HL-60/S4 treated with phorbol 12-myristate 13-acetate at 8.2 ng/mL for 4 days and 3 days (cell line): ENCODE results near the gene CRIP2.

ENCODE experiments used
- in situ Hi-C: fragments of 300-500 bp; cut with MboI; formaldehyde crosslinking; loops from 2 replicates; pipeline ENCODE4 v1.15.0; 2022; ENCODE audit warnings: low sequenced_read_pairs

Gene CRIP2

DNA sequence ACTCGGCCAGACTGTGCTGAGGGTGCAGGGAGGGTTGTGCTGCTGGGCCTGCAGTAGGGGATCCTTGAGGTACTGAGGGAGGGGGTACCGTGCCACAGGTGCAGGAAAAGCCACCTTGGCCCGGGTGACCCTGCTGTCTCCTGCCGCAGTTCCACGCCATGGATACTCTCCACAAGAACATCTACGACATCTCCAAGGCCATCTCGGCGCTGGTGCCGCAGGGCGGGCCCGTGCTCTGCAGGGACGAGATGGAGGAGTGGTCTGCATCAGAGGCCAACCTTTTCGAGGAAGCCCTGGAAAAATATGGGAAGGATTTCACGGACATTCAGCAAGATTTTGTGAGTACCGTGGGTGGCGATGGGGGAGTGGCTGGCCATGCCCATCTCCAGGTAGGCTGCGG is 14.0 kb upstream of the CRIP2 start:
- in situ Hi-C loops, result no loop called here

DNA sequence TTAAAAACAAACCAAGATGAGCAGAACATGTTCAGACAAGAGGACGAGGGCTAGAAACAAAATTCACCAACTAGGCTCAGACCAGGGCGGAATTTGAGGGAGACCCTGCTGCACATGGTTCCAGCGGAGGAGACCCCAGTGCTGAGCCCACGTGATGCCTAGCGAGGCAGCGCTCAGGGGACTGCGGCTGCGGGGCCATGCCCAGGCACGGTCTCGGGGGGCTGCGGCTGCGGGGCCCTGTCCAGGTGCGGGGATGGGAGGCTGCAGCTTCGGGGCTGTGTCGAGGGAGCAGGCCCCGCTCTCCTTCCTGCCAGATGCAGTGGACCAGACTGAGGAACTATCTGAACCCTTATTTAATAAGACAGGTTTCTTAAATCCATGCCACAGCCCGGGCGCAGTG is 12.7 kb upstream of the CRIP2 start:
- in situ Hi-C loops, result no loop called here

DNA sequence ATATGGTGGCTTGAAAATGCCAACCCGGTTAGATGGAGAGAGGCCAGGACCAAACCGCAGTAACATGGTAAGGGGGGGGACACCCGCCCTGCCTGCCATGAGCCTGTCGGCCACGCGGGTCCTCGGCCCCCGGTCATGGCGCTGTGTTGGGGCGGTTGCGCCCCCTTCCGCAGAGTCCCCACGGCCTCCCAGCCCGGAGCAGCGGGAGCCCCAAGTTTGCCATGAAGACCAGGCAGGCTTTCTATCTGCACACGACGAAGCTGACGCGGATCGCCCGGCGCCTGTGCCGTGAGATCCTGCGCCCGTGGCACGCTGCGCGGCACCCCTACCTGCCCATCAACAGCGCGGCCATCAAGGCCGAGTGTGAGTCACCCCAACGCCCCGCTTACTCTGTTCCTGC is 10.1 kb upstream of the CRIP2 start:
- in situ Hi-C loops, result no loop called here

- in situ Hi-C loops, result no loop called here
Observed at GRCh38 chr14:105465209-105466031, 9.2 kb upstream of the CRIP2 start.

DNA sequence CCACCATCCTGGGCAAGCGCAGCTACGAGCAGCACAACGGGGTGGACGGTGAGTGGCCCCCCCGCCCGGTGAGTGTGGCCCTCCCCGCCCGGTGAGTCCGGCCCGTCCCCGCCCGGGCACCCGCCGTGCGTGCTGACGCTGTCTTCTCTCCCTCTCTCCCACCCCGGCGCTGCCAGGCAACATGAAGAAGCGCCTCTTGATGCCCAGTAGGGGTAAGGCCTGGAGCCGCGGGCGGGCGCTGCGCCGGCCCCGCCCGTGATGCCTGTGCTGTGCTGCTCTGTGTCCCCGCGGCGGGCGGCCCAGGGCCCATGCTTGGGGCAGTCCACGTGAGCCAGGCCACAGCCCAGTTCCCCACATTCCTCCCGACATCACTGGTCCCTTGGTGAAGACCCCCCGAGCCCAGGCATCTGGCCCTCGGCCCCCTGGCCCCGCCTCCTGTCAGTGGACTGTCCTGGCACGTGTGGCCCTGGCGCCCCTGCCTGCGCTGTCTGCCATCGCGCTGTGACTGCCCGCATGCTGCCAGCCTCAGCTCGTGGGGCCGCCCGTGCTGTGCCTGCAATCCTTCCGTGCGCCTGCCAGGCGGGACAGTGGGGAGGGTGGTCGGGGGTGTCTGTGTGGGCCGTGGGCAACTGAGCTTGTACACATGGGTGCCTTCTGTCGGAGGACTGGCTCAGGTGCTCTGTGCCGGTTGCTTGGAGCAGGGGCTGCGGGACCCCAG is 7.9 kb upstream of the CRIP2 start:
- in situ Hi-C loops, result no loop called here

- in situ Hi-C loops, result no loop called here
Observed at GRCh38 chr14:105467249-105467941, 7.2 kb upstream of the CRIP2 start.

DNA sequence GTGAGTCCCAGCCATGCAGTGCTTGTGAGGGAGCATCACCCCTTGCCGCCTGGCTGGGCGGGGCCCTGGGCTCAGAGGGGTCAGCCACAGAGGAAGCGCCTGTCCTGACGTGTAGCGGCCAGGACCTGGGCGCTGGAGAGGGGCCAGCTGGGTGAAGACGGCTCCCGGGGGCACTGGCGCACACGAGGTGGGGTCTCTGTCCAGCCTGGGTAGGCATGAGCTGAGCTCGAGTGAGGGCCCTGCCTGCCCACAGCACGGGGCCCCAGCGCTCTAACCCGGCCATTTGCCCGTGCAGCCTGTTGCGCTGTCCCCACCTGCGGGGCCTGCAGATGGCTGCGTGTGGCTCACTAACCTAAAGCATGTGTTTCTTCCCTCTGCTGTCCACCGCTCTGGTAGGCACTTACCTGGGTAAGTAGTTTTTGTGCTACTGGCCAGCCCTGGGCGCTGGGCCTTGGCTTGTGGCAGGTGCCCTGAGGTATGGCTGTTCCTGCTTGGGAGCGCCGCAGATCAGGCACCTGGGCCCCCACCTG is 6.6 kb upstream of the CRIP2 start:
- in situ Hi-C loops, result no loop called here

GRCh38 chr14:105468621-105469241 is 5.9 kb upstream of the CRIP2 start:
- in situ Hi-C loops, result no loop called here

DNA sequence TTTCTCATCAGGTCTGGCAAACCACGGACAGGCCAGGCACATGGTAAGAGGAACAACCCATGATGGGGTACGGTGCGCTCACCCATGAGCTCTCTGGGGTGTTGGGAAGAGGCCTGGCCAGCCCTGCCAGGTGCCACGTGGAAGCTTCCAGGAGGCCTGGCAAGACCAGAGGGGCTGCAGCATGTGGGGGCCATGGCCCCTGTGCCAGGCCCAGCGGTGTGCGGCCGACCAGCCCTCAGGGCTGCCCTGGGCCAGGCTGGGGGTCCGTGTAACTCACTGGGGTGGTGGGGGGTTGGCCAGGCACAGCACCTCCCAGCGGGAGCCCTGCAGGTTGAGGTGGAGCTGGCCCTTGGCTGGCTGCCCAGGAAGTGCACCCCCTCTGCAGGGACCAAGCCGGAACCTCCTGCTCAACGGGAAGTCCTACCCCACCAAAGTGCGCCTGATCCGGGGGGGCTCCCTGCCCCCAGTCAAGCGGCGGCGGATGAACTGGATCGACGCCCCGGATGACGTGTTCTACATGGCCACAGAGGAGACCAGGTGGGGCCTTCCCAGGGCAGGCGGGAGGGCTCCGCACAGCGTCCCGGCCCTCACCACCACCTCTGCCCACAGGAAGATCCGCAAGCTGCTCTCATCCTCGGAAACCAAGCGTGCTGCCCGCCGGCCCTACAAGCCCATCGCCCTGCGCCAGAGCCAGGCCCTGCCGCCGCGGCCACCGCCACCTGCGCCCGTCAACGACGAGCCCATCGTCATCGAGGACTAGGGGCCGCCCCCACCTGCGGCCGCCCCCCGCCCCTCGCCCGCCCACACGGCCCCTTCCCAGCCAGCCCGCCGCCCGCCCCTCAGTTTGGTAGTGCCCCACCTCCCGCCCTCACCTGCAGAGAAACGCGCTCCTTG is 4.9 kb upstream of the CRIP2 start:
- in situ Hi-C loops, result no loop called here

GRCh38 chr14:105470350-105471296 is 4.0 kb upstream of the CRIP2 start:
- in situ Hi-C loops, result no loop called here

DNA sequence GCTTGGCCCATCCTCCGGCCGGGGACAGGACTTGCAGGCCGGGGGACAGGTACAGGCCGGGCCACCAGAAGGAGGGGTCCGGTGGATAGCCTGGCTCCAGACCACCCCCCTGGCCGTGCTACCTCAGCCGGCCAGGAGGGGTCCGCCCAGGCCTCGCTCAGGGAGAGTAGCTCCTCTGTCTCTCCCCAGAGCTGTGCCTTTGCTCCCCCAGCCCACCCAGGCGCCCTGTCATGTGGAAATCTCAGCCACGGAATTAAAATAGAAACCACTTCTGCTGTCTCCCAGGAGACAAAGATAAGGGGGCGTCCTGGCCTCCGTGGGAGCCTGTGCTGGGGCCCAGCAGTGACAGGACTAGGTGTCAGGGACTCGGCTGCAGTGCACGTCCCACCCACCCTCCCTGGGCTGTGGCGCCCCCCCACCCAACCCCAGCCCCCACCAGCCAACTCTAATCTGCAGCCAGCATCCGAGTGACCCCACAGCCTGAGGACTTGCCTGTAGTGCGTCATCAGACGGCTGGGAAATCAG is 3.3 kb upstream of the CRIP2 start:
- in situ Hi-C loops, result no loop called here

- in situ Hi-C loops, result no loop called here
Observed at GRCh38 chr14:105471823-105472485, 2.7 kb upstream of the CRIP2 start.

GRCh38 chr14:105472486-105472991 is 2.1 kb upstream of the CRIP2 start:
- in situ Hi-C loops, result no loop called here

- in situ Hi-C loops, result no loop called here
Observed at GRCh38 chr14:105473033-105473676, 1.5 kb upstream of the CRIP2 start.

DNA sequence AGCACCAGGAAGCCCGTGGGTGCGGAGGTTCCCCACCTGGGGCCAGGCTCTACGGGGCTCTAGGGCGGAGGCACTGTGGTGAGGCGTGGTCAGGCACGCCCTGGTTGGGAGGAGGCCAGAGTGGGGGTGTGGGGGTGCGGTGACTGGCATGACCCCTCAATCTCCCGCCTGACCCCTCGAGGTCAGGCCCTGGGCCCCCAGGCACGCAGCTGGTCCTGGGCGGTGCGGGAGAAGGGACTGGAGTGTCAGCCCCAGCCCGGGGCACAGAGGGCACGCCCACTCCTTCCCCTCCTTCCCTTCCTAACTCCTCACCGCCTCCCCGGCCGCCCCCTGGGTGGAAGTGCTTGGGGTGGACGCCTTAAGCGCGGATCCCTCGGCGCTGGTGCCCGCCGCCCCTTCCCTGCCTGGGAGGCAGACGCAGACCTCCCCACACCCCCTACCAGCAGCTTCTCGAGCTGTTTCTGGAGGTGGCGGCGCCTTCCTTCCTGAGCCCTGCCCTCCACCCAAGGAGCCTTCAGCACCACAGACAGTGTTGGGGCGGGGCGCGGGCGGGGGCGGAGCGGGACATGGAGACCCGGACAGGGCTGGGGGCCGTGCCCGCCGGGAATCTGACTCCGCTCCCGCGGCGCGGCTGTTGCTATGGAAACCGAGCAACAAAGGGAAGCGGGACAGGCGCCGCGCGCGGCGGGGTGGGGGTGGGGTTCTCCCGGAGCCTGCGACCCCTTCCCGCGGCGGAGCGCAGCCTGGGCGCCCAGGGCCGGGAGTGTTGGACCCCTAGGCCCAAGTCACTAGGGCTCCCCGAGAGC is 741 bp upstream of the CRIP2 start:
- in situ Hi-C loops, result no loop called here

GRCh38 chr14:105475269-105476096 is 862 bp downstream of the CRIP2 start:
- in situ Hi-C loops, result no loop called here
